ENCODE measurements around the gene SPATA17. TPM values are rescaled to one million over a fixed set of nuclear protein-coding genes. Genes with fewer than 3 reads are reported as not detected.

The SPATA17 gene
- total RNA-seq, 1 donor from 2014 or later = 2.9 TPM

GRCh38 chr1:217812175-217812574, 181.0 kb downstream of the SPATA17 start:
- Mint-ChIP-seq H3K27ac (no peak overlapping the region), H3K27me3 (ENCODE audit: low read depth) (no peaks in the 10 kb centered on the region), H3K9me3 (peaks cover 11% of the 10 kb centered on the region), H3K4me3 (no peak overlapping the region), H3K4me1 (no peaks in the 10 kb centered on the region), H3K36me3 (no peaks in the 10 kb centered on the region)
- TF ChIP-seq CTCF (IDR thresholded peaks at IDR 0.05; ENCODE audit: unreplicated experiment) = no peak
- no peak for DNase-seq (ENCODE audit: low spot score in 2 of 2, unreplicated experiment in 2 of 2)

- Mint-ChIP-seq H3K4me3 (no peak overlapping the region), H3K27ac (no peak overlapping the region), H3K36me3 (no peaks in the 10 kb centered on the region), H3K27me3 (ENCODE audit: low read depth) (no peaks in the 10 kb centered on the region), H3K9me3 (peaks cover 17% of the 10 kb centered on the region), H3K4me1 (no peaks in the 10 kb centered on the region)
- no peak for TF ChIP-seq CTCF (IDR thresholded peaks at IDR 0.05; ENCODE audit: unreplicated experiment)
- no peak for DNase-seq (ENCODE audit: low spot score in 2 of 2, unreplicated experiment in 2 of 2)
These were observed 181.9 kb downstream of the SPATA17 start for GRCh38 chr1:217813031-217813430.

- H3K4me3 Mint-ChIP-seq = no peak overlapping the region
- no peaks in the 10 kb centered on the region for H3K36me3 Mint-ChIP-seq
- H3K4me1 Mint-ChIP-seq = no peaks in the 10 kb centered on the region
- H3K9me3 Mint-ChIP-seq = no peaks in the 10 kb centered on the region
- no peaks in the 10 kb centered on the region for H3K27me3 Mint-ChIP-seq (ENCODE audit: low read depth)
- DNase-seq (ENCODE audit: low spot score in 2 of 2, unreplicated experiment in 2 of 2) = no peak
- TF ChIP-seq CTCF (IDR thresholded peaks at IDR 0.05; ENCODE audit: unreplicated experiment) = no peak
- H3K27ac Mint-ChIP-seq = no peak overlapping the region
These were observed 206.5 kb downstream of the SPATA17 start for GRCh38 chr1:217837691-217838090.

- H3K9me3 Mint-ChIP-seq = no peaks in the 10 kb centered on the region
- no peaks in the 10 kb centered on the region for H3K4me1 Mint-ChIP-seq
- no peak overlapping the region for H3K27ac Mint-ChIP-seq
- no peak overlapping the region for H3K4me3 Mint-ChIP-seq
- TF ChIP-seq CTCF (IDR thresholded peaks at IDR 0.05; ENCODE audit: unreplicated experiment) = no peak
- no peak for DNase-seq (ENCODE audit: low spot score in 2 of 2, unreplicated experiment in 2 of 2)
- H3K36me3 Mint-ChIP-seq = no peaks in the 10 kb centered on the region
- no peaks in the 10 kb centered on the region for H3K27me3 Mint-ChIP-seq (ENCODE audit: low read depth)
These were observed 208.0 kb downstream of the SPATA17 start for GRCh38 chr1:217839161-217839560.

- H3K27me3 Mint-ChIP-seq (ENCODE audit: low read depth) = peaks cover 11% of the 10 kb centered on the region
- H3K4me3 Mint-ChIP-seq = no peak overlapping the region
- H3K4me1 Mint-ChIP-seq = no peaks in the 10 kb centered on the region
- no peak for DNase-seq (ENCODE audit: low spot score in 2 of 2, unreplicated experiment in 2 of 2)
- no peak for TF ChIP-seq CTCF (IDR thresholded peaks at IDR 0.05; ENCODE audit: unreplicated experiment)
- H3K27ac Mint-ChIP-seq = no peak overlapping the region
- no peaks in the 10 kb centered on the region for H3K36me3 Mint-ChIP-seq
- no peaks in the 10 kb centered on the region for H3K9me3 Mint-ChIP-seq
These were observed 215.6 kb downstream of the SPATA17 start for GRCh38 chr1:217846733-217847132.

- DNase-seq (ENCODE audit: low spot score in 2 of 2, unreplicated experiment in 2 of 2) = no peak
- H3K4me1 Mint-ChIP-seq = no peaks in the 10 kb centered on the region
- H3K36me3 Mint-ChIP-seq = no peaks in the 10 kb centered on the region
- no peak overlapping the region for H3K4me3 Mint-ChIP-seq
- no peak for TF ChIP-seq CTCF (IDR thresholded peaks at IDR 0.05; ENCODE audit: unreplicated experiment)
- no peaks in the 10 kb centered on the region for H3K9me3 Mint-ChIP-seq
- peaks cover 11% of the 10 kb centered on the region for H3K27me3 Mint-ChIP-seq (ENCODE audit: low read depth)
- no peak overlapping the region for H3K27ac Mint-ChIP-seq
These were observed 216.5 kb downstream of the SPATA17 start for GRCh38 chr1:217847643-217848042.
